K562 (cell line): ENCODE results near the gene ERFL. TPM values are rescaled to one million over a fixed set of nuclear protein-coding genes. Genes with fewer than 3 reads are reported as not detected.

Source experiments
- ARID1B ChIP-seq: fragments of 450-650 bp; IDR thresholded peaks from 2 replicates; pipeline ENCODE4 v1.6.1; 2016; ENCODE audit warnings: antibody characterized with exemption, mild to moderate bottlenecking, inconsistent platforms
- ARID2 ChIP-seq: fragments of 450-650 bp; IDR thresholded peaks from 2 replicates; pipeline ENCODE4 v1.6.1; 2017; ENCODE audit warnings: antibody characterized with exemption, mild to moderate bottlenecking
- ARNT ChIP-seq, 2 experiments: fragments of 450-650 bp; IDR thresholded peaks; 2 replicates each; pipeline ENCODE4 v1.6.1; 2016; ENCODE audit warnings: mild to moderate bottlenecking in 1 of 2
- ATF1 ChIP-seq, 2 experiments: fragments of 450-650 bp in 1 of 2; IDR thresholded peaks; 2 replicates each; pipeline ENCODE4 v1.6.1; 2016; ENCODE audit warnings: missing compliant biosample characterization in 1 of 2, missing genetic modification characterization in 1 of 2
- BCOR ChIP-seq: fragments of 450-650 bp; IDR thresholded peaks from 2 replicates; pipeline ENCODE4 v1.6.1; 2016
- CSDE1 ChIP-seq, 2 experiments: fragments of 450-650 bp; IDR thresholded peaks; 2 replicates each; pipeline ENCODE4 v1.6.1; 2016; ENCODE audit warnings: mild to moderate bottlenecking in 1 of 2
- FOXA3 ChIP-seq, 2 experiments: fragments of 450-650 bp in 1 of 2; sonication (generic) in 1 of 2; formaldehyde crosslinking; IDR thresholded peaks in 1 of 2; conservative IDR thresholded peaks in 1 of 2; 2 replicates each; pipeline versions ENCODE4 v1.4.0 to v1.8.0; 2020 to 2022; ENCODE audit warnings: mild to moderate bottlenecking in 2 of 2, missing genetic modification reagents in 1 of 2
- GABPB2 ChIP-seq: fragments of 250-450 bp; sonication (Bioruptor Pico); conservative IDR thresholded peaks from 2 replicates; pipeline ENCODE4 v1.5.1; 2021; ENCODE audit warnings: mild to moderate bottlenecking
- GTF2E2 ChIP-seq: fragments of 200-800 bp; sonication (Bioruptor generic); IDR thresholded peaks from 2 replicates; pipeline ENCODE4 v1.6.1; 2016; ENCODE audit warnings: missing genetic modification characterization, missing compliant biosample characterization
- HIVEP1 ChIP-seq: fragments of 250-450 bp; sonication (Bioruptor Pico); IDR thresholded peaks from 2 replicates; pipeline ENCODE4 v1.4.0; 2020; ENCODE audit warnings: mild to moderate bottlenecking
- MTA1 ChIP-seq: fragments of 450-650 bp; IDR thresholded peaks from 2 replicates; pipeline ENCODE4 v1.6.1; 2017; ENCODE audit warnings: borderline replicate concordance
- POLR2B ChIP-seq: fragments of 450-650 bp; IDR thresholded peaks from 2 replicates; pipeline ENCODE4 v1.6.1; 2018; ENCODE audit warnings: low read depth; ENCODE audit not compliant: partially characterized antibody
- PREB ChIP-seq: sonication (generic); formaldehyde crosslinking; IDR thresholded peaks from 2 replicates; pipeline ENCODE4 v1.8.1; 2023; ENCODE audit warnings: mild to moderate bottlenecking, missing genetic modification reagents
- SMARCE1 ChIP-seq: fragments of 450-650 bp; IDR thresholded peaks from 2 replicates; pipeline ENCODE4 v1.7.1; 2016; ENCODE audit warnings: mild to moderate bottlenecking
- XRCC5 ChIP-seq: fragments of 200-400 bp; formaldehyde crosslinking; IDR thresholded peaks from 2 replicates; pipeline ENCODE4 v1.6.1; 2017; ENCODE audit warnings: low read depth, mild to moderate bottlenecking, low read length
- ZNF586 ChIP-seq: fragments of 450-650 bp; formaldehyde crosslinking; conservative IDR thresholded peaks from 2 replicates; pipeline ENCODE4 v1.4.0; 2020; ENCODE audit warnings: mild to moderate bottlenecking, moderate library complexity
- ZNF644 ChIP-seq: fragments of 200-800 bp; sonication (Bioruptor generic); IDR thresholded peaks from 2 replicates; pipeline ENCODE4 v1.6.1; 2016; ENCODE audit warnings: low read depth, missing genetic modification characterization, missing compliant biosample characterization
- ZNF764 ChIP-seq: fragments of 250-450 bp; sonication (Bioruptor Pico); IDR thresholded peaks from 2 replicates; pipeline ENCODE4 v1.4.0; 2020; ENCODE audit warnings: low read depth, mild to moderate bottlenecking, moderate library complexity
- polyA plus RNA-seq, 8 experiments: library from polyadenylated mRNA; depleted of rRNA in 4 of 8; stranded (reverse) in 5 of 8; unstranded in 3 of 8; fragments of >200 nt; fragmentation: Nextera tagmentation in 2 of 8; fragmentation: Illumina TruSeq in 1 of 8; extraction: Ambion mirVana in 2 of 8; extraction: Trizol in 1 of 8; gene quantifications; 2 replicates each; pipeline versions ENCODE4 v1.2.1 to v1.2.3, GENCODE V29; 2011 to 2014; ENCODE audit warnings: inconsistent platforms in 1 of 8, missing spikeins in 1 of 8
- total RNA-seq, 7 experiments: library from RNA; depleted of rRNA in 6 of 7; stranded (reverse); fragments of >200 nt in 6 of 7; fragmentation: Illumina TruSeq in 2 of 7; extraction: Trizol in 2 of 7; gene quantifications; 2 replicates each; pipeline versions ENCODE4 v1.2.1 to v1.2.3, GENCODE V29; 2011 to 2021; ENCODE audit warnings: low replicate concordance in 1 of 7
- TF ChIP-seq, protein P1 (sequence below): fragments of 450-650 bp; formaldehyde crosslinking; IDR thresholded peaks from 2 replicates; pipeline ENCODE4 v1.4.0; 2022; ENCODE audit warnings: mild to moderate bottlenecking, moderate library complexity
- TF ChIP-seq, protein P2 (sequence below): fragments of 450-650 bp; IDR thresholded peaks from 2 replicates; pipeline ENCODE4 v1.6.1; 2018; ENCODE audit warnings: mild to moderate bottlenecking, low read depth; ENCODE audit not compliant: partially characterized antibody
- TF ChIP-seq, protein P3 (sequence below): fragments of 450-650 bp; IDR thresholded peaks from 2 replicates; pipeline ENCODE4 v1.6.1; 2014; ENCODE audit warnings: low read depth, mild to moderate bottlenecking, moderate library complexity, borderline replicate concordance
- TF ChIP-seq, protein P4 (sequence below): IDR thresholded peaks from 2 replicates; pipeline ENCODE4 v1.6.1; 2014; ENCODE audit warnings: antibody characterized with exemption

Gene ERFL
- total and polyA plus RNA-seq, 9 of the 15 experiments (the other 6 are each of a cell fraction or from before 2014, with no cell fraction given), result 0.07 to 0.75 (median 0.32) TPM; not detected in 4

DNA sequence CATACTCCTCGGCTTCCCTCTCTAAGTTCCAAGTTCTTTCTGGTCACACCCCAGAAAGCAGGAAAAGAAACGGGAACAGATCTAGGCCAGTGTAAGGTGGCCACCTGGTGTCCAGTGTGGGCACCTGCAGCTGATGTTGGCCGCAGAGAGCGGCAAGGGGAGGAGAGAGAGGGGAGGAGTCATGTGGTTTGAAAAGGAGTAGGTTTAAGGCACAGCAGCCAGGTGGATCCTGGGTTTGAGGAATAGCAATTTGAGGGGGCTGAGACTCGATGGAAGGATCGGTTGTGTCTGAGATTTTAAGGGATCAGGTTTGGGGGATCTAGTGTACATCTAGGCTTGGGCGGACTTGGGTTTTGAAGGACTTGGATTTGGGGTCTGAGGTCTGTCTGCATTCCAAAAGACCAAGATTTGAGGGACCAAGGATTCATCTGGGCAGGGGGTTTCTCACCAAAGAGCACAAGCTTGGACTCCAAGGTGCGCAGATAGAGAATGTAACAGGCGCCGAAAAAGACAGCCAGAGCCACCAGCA lies 29.7 kb upstream of the ERFL start (continued):
- TF ChIP-seq MTA1, result no peak
- TF ChIP-seq ARNT (IDR thresholded peaks at IDR 0.05), result peak in 1 of 2 experiments; percentile 48; a peak in 1 of 4 replicates
- no peak for TF ChIP-seq GABPB2 (CRISPR knock-in tag)
- no peak for TF ChIP-seq BCOR
- TF ChIP-seq, protein P1, sequence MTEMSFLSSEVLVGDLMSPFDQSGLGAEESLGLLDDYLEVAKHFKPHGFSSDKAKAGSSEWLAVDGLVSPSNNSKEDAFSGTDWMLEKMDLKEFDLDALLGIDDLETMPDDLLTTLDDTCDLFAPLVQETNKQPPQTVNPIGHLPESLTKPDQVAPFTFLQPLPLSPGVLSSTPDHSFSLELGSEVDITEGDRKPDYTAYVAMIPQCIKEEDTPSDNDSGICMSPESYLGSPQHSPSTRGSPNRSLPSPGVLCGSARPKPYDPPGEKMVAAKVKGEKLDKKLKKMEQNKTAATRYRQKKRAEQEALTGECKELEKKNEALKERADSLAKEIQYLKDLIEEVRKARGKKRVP (CRISPR knock-in tag), result no peak
- peak; percentile 78; the same call in 1 of the 2 replicates for TF ChIP-seq ARID2
- no peak for TF ChIP-seq PREB (CRISPR knock-in tag)
- 0 out of 2 replicates have a peak, but pooled peaks have one; percentile 24 for TF ChIP-seq SMARCE1
- TF ChIP-seq, protein P2, sequence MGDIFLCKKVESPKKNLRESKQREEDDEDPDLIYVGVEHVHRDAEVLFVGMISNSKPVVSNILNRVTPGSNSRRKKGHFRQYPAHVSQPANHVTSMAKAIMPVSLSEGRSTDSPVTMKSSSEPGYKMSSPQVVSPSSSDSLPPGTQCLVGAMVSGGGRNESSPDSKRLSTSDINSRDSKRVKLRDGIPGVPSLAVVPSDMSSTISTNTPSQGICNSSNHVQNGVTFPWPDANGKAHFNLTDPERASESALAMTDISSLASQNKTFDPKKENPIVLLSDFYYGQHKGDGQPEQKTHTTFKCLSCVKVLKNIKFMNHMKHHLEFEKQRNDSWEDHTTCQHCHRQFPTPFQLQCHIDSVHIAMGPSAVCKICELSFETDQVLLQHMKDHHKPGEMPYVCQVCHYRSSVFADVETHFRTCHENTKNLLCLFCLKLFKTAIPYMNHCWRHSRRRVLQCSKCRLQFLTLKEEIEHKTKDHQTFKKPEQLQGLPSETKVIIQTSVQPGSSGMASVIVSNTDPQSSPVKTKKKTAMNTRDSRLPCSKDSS, result no peak
- TF ChIP-seq, protein P3, sequence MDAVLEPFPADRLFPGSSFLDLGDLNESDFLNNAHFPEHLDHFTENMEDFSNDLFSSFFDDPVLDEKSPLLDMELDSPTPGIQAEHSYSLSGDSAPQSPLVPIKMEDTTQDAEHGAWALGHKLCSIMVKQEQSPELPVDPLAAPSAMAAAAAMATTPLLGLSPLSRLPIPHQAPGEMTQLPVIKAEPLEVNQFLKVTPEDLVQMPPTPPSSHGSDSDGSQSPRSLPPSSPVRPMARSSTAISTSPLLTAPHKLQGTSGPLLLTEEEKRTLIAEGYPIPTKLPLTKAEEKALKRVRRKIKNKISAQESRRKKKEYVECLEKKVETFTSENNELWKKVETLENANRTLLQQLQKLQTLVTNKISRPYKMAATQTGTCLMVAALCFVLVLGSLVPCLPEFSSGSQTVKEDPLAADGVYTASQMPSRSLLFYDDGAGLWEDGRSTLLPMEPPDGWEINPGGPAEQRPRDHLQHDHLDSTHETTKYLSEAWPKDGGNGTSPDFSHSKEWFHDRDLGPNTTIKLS, result no peak
- no peak for TF ChIP-seq POLR2B
- no peak for TF ChIP-seq FOXA3 (CRISPR knock-in tag; conservative IDR thresholded peaks at IDR 0.05 in 1 of 2, IDR thresholded peaks at IDR 0.05 in 1 of 2)
- TF ChIP-seq GTF2E2 (tag), result no peak
- no peak for TF ChIP-seq ZNF644 (tag)
- TF ChIP-seq, protein P4, sequence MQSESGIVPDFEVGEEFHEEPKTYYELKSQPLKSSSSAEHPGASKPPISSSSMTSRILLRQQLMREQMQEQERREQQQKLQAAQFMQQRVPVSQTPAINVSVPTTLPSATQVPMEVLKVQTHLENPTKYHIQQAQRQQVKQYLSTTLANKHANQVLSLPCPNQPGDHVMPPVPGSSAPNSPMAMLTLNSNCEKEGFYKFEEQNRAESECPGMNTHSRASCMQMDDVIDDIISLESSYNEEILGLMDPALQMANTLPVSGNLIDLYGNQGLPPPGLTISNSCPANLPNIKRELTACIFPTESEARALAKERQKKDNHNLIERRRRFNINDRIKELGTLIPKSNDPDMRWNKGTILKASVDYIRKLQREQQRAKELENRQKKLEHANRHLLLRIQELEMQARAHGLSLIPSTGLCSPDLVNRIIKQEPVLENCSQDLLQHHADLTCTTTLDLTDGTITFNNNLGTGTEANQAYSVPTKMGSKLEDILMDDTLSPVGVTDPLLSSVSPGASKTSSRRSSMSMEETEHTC, result peak; percentile 47; the same call in 1 of the 2 replicates
- no peak for TF ChIP-seq CSDE1 (IDR thresholded peaks at IDR 0.05)
- TF ChIP-seq ZNF586 (CRISPR knock-in tag), result no peak
- TF ChIP-seq ARID1B, result peak; percentile 8; the same call in 1 of the 2 replicates
- no peak for TF ChIP-seq ATF1 (CRISPR knock-in tag; IDR thresholded peaks at IDR 0.05)
- TF ChIP-seq ATF1 (tag; IDR thresholded peaks at IDR 0.05), result 0 out of 2 replicates have a peak, but pooled peaks have one; percentile 27
- TF ChIP-seq HIVEP1 (CRISPR knock-in tag), result no peak
- no peak for TF ChIP-seq XRCC5
- TF ChIP-seq ZNF764 (CRISPR knock-in tag), result no peak
